HL-60 (cell line): ENCODE results near the gene HIGD2A.

Experiments
- CTCF ChIP-seq: IDR thresholded peaks from one replicate; pipeline ENCODE4 v1.5.1; 2011; ENCODE audit warnings: low read length, control low read depth, inconsistent platforms; ENCODE audit not compliant: insufficient read depth
- GABPA ChIP-seq: IDR thresholded peaks from 2 replicates; pipeline ENCODE4 v1.6.1; 2012; ENCODE audit warnings: low read depth
- POLR2AphosphoS5 ChIP-seq: IDR thresholded peaks from 2 replicates; pipeline ENCODE4 v1.6.1; 2012; ENCODE audit warnings: low read depth
- SPI1 ChIP-seq: IDR thresholded peaks from 2 replicates; pipeline ENCODE4 v1.6.1; 2012; ENCODE audit warnings: low read depth, mild to moderate bottlenecking, borderline replicate concordance

GRCh38 chr5:176368726-176369125 lies 19.8 kb upstream of the HIGD2A start:
- TF ChIP-seq CTCF = no peak
- TF ChIP-seq POLR2AphosphoS5 = no peak
- TF ChIP-seq SPI1 = no peak
- TF ChIP-seq GABPA = no peak
